Pancreas (tissue), 10 donors: ENCODE data around the gene PIH1D1. TPM values are rescaled to one million over a fixed set of nuclear protein-coding genes. Genes with fewer than 3 reads are reported as not detected.

ENCODE experiments used
- ATAC-seq, 4 donors: fragments of 200-7000 bp; cut with Tn5 transposase; one replicate each; pipeline versions ENCODE4 v1.8.0 to v1.9.1; 2020; ENCODE audit warnings: mild to moderate bottlenecking in 4 of 4, moderate library complexity in 4 of 4
- DNase-seq, 6 donors: peaks; one replicate each; pipeline ENCODE4 v3.0.0-alpha.2; 2020
- FAIRE-seq: peaks from 2 replicates; lab custom pipeline; 2012; peaks lifted over from hg19 to GRCh38; lab: Jason Lieb, UNC
- H3K27ac ChIP-seq, 4 donors: fragments of 200-600 bp; sonication (generic); 1 replicate in 3 of 4; 2 replicates in 1 of 4; pipeline versions ENCODE4 v1.5.0 to v1.8.0; 2020
- H3K27me3 ChIP-seq, 4 donors: fragments of 200-600 bp; one replicate each; pipeline ENCODE4 v1.8.0; 2021
- H3K36me3 ChIP-seq, 3 donors: fragments of 200-600 bp; sonication (generic) in 1 of 3; one replicate each; pipeline versions ENCODE4 v1.5.0 to v1.8.0; 2020 to 2021
- H3K4me1 ChIP-seq, 3 donors: fragments of 200-600 bp; one replicate each; pipeline ENCODE4 v1.8.0; 2021
- H3K4me3 ChIP-seq, 4 donors: fragments of 200-600 bp; sonication (generic) in 2 of 4; one replicate each; pipeline versions ENCODE4 v1.5.0 to v1.8.0; 2020 to 2021
- H3K9me3 ChIP-seq, 4 donors: fragments of 200-600 bp; one replicate each; pipeline ENCODE4 v1.8.0; 2021
- CTCF ChIP-seq, 4 donors: fragments of 200-600 bp; sonication (generic) in 3 of 4; IDR thresholded peaks; one replicate each; pipeline versions ENCODE4 v1.5.0 to v1.8.0; 2021; ENCODE audit warnings: antibody characterized with exemption in 4 of 4
- WGBS, 2 donors: extraction: QIAGEN DNeasy Blood & Tissue Kit; methylation state at CpG; one replicate each; pipeline ENCODE4 v1.1.7; 2013; 5-methylcytosine and 5-hydroxymethylcytosine counted together
- intact Hi-C, 3 donors: fragments of 100-400 bp; cut with DNase I; formaldehyde crosslinking; loops; one replicate each; pipeline versions ENCODE4 v1.11.1 to v1.14.2; 2022
- polyA plus RNA-seq, 2 donors: library from polyadenylated mRNA; stranded (reverse); fragments of 200-250 nt; gene quantifications; one replicate each; pipeline ENCODE4 v1.2.3, GENCODE V29; 2013
- total RNA-seq, 6 donors: library from RNA; stranded (reverse); fragmentation: NEBNext Ultra II Directional in 4 of 6; extraction: Animal tissue kit (Norgen Biotek cat#: 25700) in 4 of 6; gene quantifications; one replicate each; pipeline versions ENCODE4 v1.2.1 to v1.2.4, GENCODE V29; 2021 to 2023
- donor health status: healthy with polysubstance abuse.
- donor health status: DM: no; HTN: no; CAD: no; lungs with moderate emphysema.
- donor health status: DM: no; HTN: no; CAD: no.
- donor health status: control.
- donor health status: control.
- donor health status: Bipolar disorder and iron deficiency.
- donor health status: DM: yes; HTN: yes; CAD: no.
- donor health status: DM: no; HTN: no; CAD: no.
- donor health status: DM: no; HTN: no; CAD: no.
- donor health status: DM: yes; HTN: yes; CAD: no.

The PIH1D1 gene
- total and polyA plus RNA-seq, 8 donors, result 34.2 to 110 (median 38.4) TPM

- Histone ChIP-seq H3K27me3 (no peaks in the 10 kb centered on the region), H3K9me3 (no peaks in the 10 kb centered on the region), H3K4me3 (peak overlapping the region; percentile 54 to 92 (median 68)), H3K4me1 (peaks cover 4 to 22% (median 14%) of the 10 kb centered on the region in 3 donors), H3K36me3 (peaks cover 12 to 27% (median 19%) of the 10 kb centered on the region in 3 donors), H3K27ac (peak overlapping the region; percentile 73 to 92 (median 86))
- peak in 3 of 6 donors; percentile 46 to 72 (median 62) for DNase-seq
- 10 to 15% methylated on average over 22 of the region's 22 CpGs for WGBS, 2 donors
- no peak for TF ChIP-seq CTCF (IDR thresholded peaks at IDR 0.05)
- intact Hi-C loops, result no loop called here
- ATAC-seq, result peak; percentile 11 to 32 (median 28)
- no peak for FAIRE-seq
Observed at GRCh38 chr19:49497047-49497788, 45.6 kb upstream of the PIH1D1 start.

GRCh38 chr19:49496574-49497008 lies 45.0 kb upstream of the PIH1D1 start:
- intact Hi-C loops, result no loop called here
- ATAC-seq (no peak), FAIRE-seq (no peak), DNase-seq (no peak)
- WGBS, 2 donors, result 0 to 1% methylated on average over 11 of the region's 11 CpGs
- H3K9me3 ChIP-seq, result no peaks in the 10 kb centered on the region
- H3K27me3 ChIP-seq, result no peaks in the 10 kb centered on the region
- H3K27ac ChIP-seq, result peak overlapping the region; percentile 73 to 92 (median 86)
- H3K36me3 ChIP-seq, result peaks cover 12 to 33% (median 26%) of the 10 kb centered on the region in 3 donors
- TF ChIP-seq CTCF (IDR thresholded peaks at IDR 0.05), result no peak
- H3K4me3 ChIP-seq, result peak overlapping the region; percentile 54 to 92 (median 68)
- H3K4me1 ChIP-seq, result peaks cover 4 to 22% (median 14%) of the 10 kb centered on the region in 3 donors

DNA sequence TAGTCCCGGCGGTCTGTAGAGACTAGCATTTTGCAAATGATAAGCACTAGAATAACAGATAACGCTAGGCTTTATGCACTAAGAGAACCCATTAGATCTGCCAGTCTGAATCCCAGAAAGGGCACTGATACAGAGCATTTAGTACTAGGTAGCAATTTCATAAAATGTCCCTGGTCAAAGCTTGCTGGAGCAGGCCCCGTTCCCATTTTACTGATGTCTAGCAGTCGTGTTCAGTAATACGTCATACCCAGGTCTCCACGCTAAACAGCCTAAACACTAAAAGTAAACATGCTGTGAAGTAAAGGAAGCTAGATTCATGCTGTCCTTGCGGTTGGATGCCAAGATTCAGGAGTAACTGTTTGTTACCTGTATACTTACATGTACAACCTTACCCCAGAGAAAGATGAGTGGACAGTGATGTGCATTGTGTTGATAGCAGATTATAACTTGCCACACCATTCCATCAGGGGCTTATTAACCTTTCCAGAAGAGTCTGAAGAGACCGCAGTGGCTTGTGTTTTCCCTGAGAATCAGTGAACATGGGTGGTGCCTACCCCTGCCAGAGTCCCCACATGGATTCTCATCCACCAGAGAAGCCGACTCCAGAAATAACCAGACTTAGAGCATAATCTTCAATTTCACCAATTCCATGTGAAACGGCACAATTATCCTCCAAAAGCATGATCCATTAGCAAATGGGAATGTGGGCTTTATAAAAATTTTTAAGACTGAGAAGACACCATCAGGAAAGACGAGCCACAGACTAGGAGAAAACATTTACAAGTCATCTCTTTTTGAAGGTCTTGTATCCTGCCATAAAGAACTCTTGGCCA lies 41.2 kb upstream of the PIH1D1 start:
- TF ChIP-seq CTCF (IDR thresholded peaks at IDR 0.05), result no peak
- 62% methylated on average over 12 of the region's 12 CpGs for WGBS, 2 donors
- no peak for ATAC-seq
- peaks cover 12 to 27% (median 22%) of the 10 kb centered on the region in 3 donors for H3K4me1 ChIP-seq
- DNase-seq, result no peak
- H3K27me3 ChIP-seq, result no peaks in the 10 kb centered on the region
- peak overlapping the region in 1 of 4 donors; percentile 22 for H3K27ac ChIP-seq
- no peaks in the 10 kb centered on the region for H3K9me3 ChIP-seq
- no peak for FAIRE-seq
- no peak overlapping the region for H3K4me3 ChIP-seq
- peaks cover 16 to 40% (median 32%) of the 10 kb centered on the region in 3 donors for H3K36me3 ChIP-seq
- intact Hi-C loops, result no loop called here

GRCh38 chr19:49491804-49492572 lies 40.4 kb upstream of the PIH1D1 start:
- Histone ChIP-seq H3K27me3 (no peaks in the 10 kb centered on the region), H3K4me3 (no peak overlapping the region), H3K4me1 (peaks cover 12 to 20% (median 14%) of the 10 kb centered on the region in 3 donors), H3K9me3 (no peaks in the 10 kb centered on the region), H3K27ac (peak overlapping the region in 1 of 4 donors; percentile 22), H3K36me3 (peaks cover 14 to 38% (median 30%) of the 10 kb centered on the region in 3 donors)
- intact Hi-C loops, result no loop called here
- FAIRE-seq (no peak), DNase-seq (no peak), ATAC-seq (no peak)
- no peak for TF ChIP-seq CTCF (IDR thresholded peaks at IDR 0.05)
- 43 to 44% methylated on average over 7 of the region's 7 CpGs for WGBS, 2 donors
